Measurements from ENCODE around the gene ALG3.

DNA sequence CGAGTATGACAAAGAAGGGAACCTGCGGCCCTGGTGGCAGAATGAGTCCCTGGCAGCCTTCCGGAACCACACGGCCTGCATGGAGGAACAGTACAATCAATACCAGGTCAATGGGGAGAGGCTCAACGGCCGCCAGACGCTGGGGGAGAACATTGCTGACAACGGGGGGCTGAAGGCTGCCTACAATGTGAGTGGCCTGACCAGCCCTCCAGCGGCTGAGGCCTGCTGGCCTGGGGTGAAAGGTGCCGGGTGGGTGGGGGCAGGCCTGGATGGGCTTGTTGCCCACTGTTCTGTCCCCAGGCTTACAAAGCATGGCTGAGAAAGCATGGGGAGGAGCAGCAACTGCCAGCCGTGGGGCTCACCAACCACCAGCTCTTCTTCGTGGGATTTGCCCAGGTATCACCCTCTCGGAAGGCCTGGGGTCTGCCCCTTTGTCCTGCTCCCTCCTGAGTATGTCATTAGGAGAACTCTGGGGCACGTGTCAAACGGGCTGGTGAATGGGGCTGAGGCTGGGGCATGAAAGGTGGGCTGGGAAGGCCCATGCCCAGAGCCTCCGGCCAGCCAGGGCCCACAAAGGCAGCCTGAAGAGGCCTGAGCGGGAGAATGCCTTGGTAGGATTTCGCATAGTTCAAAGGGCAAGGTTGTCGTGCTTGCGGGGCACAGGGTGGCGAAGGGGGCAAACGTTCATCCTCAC, 42.4 kb upstream of the ALG3 start:
- no peak for TF ChIP-seq CEBPB (IDR thresholded peaks at IDR 0.05)
- no peak for TF ChIP-seq FOXM1 (IDR thresholded peaks at IDR 0.05; ENCODE audit: borderline replicate concordance, low read depth)
- TF ChIP-seq EP300 (IDR thresholded peaks at IDR 0.05; ENCODE audit: borderline replicate concordance): no peak
- TF ChIP-seq TAF1 (IDR thresholded peaks at IDR 0.05; ENCODE audit: low read depth): no peak
- TF ChIP-seq, protein P1, sequence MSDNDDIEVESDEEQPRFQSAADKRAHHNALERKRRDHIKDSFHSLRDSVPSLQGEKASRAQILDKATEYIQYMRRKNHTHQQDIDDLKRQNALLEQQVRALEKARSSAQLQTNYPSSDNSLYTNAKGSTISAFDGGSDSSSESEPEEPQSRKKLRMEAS (IDR thresholded peaks at IDR 0.05): no peak
- TF ChIP-seq REST (IDR thresholded peaks at IDR 0.05; ENCODE audit: low read depth): no peak
- TF ChIP-seq YY1 (IDR thresholded peaks at IDR 0.05; ENCODE audit: low read depth): no peak
- no peak for TF ChIP-seq NFIC (IDR thresholded peaks at IDR 0.05)

Measured in Ishikawa (cell line).